Amygdala (tissue), 56 donors: ENCODE results near the gene BBX.

Source experiments
- DNase-seq, 56 donors: peaks; one replicate each; lab custom pipeline; 2025; lab: John Stamatoyannopoulos, UW

BBX gene

DNA sequence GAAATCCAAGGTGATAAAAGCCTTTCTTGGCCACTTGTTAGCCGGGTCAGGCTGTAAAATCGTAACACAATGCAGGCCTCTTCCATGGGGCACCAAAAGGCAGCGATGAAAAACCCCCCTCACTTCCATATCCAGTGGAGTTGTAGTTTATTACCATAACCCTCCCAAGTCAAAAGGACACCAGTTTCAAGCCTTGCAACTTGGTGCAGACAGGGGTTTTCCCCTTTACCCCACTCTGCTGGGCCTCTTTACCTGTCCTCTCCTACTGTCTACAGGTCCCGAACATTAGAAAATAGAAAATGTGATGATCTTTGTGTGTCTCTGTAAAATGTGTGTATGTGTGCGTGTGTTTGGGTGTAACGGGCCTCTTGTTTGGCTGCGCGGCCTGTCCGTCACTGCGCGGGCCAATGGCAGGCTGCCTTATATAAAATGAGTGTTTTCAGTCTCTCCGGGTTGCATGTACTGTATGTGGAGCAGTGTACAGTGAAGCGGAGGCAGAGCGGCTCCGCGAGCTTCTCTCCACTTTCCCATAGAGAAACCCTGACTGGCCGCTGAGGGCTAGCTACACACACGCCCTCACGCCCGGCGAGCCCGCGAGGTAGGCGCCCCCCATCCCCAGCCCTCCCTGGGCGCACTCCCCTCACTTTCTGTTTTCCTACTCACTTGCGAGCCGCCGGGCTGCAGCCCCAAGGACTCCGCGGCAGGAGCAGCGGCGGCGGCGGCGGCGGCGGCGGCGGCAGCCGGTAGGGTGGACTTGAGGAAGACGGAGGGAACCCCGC lies at the start of gene BBX:
TSS of gene BBX (plus strand) at position 453 of the 779 bp plus-strand sequence. CDS start 187,499 bp downstream, outside the sequence.
- peak; percentile 55 to 98 (median 88) for DNase-seq

DNA sequence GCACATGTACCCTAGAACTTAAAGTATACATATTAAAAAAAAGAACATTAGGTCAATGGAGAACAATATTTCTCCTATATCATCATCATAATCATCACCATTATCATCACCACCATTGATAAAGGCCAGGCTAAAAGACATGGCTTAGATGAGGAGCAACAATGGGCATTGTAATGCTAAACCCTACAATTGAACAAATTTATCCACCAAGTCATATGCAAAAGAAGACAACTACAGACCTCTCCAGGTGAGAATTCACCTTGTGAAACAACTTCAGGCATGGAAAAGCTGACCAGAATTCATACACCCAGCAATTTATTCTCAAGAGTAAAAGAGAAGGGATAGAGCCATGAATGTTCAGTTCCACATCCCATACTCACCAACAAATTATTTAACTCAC lies 46.3 kb upstream of the BBX start:
- DNase-seq = no peak

DNA sequence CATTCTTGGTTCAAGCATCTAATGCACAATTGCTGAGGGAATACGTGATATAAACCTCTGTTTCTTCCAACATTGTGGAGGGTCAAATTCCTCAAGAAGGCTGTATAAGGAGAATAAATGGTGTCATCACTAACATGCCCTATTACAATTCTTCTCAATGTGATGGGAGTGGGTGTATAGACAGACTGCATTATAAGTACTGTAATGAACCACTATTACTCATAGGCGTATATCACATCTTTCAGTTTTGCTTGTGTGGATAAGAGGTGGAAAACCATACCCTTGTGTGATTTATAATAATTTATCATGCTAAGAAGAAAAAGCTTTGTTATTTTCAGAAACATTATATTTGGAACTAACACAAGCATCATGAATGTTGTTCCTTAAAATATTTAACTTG lies 35.3 kb upstream of the BBX start:
- DNase-seq = no peak

DNA sequence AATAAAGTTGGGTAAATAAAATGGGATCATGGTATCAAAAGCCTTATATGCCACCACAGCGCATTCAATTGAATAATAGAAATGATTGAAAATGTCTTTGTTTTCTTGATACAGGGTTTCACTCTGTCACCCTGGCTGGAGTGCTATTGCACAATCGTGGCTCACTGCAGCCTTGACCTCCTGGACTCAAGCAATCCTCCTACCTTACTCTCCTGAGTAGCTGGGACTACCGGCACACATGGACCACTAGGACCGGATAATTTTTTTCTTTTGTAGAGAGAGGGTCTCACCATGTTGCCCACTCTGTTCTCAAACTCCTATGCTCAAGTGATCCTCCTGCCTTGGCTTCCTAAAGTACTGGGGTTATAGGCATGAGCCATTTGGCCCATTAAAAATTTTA lies 33.8 kb upstream of the BBX start:
- DNase-seq = no peak

DNA sequence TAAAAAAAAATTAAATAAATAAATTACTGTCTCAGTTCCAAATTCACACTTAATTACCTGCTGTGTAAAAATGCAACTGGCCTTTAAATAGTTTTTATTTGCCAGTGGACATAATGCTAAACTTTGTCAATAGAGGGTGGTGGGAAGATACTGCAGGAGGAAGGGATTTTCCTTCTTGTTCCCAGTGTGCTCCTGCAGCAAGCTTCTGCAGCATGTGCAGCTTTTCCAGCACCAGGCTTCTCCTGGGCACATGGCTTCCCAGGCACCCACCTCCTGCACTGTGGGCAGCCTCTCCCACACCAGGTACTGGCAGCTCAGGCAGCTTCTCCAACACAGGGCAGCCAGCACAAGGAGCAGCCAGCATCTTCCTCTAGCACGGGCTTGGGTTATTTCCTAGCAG lies 29.6 kb upstream of the BBX start:
- peak in 1 of 56 donors; percentile 0 for DNase-seq

DNA sequence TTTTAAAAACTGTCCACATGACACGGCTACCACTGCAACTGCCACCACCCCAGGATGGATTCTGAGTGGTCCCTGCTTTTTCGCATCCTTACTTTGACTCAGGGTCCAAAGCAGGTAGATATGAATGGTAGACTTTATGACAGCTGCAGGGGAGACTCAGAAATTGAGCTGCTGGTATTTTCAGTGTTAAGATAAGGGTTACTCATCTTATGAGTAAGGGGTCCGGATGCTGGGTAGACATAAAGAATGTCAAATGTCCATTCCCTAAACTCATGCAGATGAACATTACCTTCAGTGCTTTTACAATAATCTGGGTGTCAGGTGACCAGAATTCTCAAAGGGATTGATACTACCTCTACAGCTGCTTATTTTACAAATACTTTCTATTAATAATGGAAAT lies 25.9 kb upstream of the BBX start:
- no peak for DNase-seq

DNA sequence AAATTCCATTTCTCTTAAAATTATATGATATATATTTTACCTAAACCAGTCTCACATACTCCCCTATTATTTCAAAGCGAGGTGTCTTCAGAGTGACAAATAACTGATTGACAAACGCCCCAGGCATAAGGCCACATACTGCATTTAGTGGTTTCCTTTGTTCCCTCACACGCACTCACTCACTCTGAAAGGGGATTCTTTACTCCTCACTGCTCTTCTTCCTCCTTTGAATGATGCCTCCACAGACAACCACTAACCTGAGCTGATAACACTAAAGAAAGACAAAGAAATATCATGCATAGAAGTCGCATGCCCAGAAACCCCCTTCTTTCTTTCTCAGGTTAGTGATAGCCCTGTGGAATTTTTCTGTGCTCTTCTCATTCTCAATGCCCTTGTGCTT lies 24.1 kb upstream of the BBX start:
- DNase-seq = no peak

DNA sequence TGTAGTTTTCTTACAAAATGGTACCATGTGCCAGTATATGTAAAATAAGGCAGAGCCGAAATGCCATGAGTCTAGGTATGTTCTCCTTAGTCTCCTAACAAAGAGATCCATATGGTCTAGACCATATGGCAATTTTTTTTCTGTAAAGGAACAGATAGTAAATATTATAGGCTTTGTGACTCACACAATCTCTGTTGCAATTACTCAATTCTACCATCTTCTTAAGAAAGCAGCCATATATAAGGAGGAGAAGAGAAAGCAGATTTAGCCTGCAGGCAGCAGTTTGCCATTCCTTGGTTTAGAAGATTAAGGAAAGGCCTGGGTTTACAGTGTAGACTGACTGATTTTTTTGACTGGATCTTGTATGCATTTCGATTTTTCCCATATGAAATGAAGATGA lies 16.3 kb upstream of the BBX start:
- DNase-seq = no peak

DNA sequence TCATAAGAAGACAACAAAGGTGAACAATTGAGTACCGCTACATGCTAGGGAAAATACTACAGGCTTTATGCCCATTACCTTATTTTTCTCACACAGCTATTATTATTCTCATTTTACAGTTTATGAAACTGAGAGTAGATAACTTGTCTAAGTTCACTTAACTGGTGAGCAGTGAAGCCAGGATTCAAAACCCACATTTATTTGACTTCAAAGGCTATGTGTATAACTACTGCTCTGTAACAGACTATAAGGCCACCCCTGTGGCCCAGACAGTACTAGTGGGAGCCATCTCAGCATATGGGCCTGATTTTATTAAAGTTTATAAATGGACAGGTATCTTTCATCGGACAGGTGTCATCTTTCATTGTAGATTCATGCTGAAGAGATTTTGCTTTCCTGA lies 14.4 kb upstream of the BBX start:
- no peak for DNase-seq

DNA sequence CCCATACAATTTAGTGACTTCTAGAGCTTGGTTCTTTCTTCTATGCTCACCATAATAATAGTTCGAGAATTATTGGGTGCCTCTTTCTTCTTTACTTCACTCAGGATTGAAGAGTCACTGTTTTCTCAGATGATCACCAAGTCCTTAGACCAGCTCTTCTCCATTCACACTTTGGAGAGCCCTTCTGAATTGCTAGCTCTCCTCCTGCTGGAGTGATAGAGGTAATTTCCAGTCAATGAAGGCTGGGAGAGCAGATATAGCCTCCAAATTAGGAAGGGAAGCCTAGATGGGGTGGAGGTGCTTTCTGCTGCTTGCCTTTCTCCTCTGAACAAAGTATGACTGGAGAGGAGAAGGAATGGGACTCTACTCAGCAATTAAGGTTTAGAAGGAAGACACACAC lies 10.7 kb upstream of the BBX start:
- DNase-seq = no peak

DNA sequence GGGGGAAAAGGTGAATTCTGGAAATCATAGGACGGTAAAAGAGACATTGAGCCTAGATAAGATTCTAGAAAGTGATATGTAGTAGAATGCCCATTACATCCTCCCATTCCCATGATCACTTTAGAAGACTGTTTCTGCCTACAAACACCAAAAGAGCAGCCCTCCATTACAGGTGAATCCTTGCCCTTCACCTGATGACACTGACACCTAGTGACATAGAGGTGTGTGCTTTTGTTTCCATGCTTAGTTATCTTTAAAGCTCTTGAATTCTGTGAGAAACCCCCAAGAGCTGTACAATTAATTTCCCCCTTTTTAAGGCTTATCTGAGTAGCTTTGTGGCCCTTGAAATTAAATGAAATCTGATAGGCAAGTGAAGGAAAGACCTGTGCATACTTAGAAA lies 8.3 kb upstream of the BBX start:
- DNase-seq = no peak

DNA sequence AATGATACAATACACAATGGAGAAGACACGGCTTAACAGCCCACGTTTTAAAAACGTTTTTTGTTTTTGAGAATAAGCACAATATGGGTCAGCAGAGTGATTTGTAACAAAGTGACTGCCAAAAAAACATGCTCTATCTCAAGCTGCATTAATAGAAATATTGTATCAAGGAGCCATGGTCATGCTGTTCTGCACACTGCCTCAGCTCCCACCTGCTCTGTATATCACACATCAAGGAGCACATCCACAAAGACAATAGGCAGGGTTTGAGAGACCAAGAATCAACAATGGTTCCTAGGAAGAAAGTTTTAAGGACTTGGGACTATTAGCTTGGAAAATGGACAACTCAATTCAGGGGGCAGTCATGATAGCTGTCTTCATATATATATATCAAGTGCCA lies 6.3 kb upstream of the BBX start:
- no peak for DNase-seq

DNA sequence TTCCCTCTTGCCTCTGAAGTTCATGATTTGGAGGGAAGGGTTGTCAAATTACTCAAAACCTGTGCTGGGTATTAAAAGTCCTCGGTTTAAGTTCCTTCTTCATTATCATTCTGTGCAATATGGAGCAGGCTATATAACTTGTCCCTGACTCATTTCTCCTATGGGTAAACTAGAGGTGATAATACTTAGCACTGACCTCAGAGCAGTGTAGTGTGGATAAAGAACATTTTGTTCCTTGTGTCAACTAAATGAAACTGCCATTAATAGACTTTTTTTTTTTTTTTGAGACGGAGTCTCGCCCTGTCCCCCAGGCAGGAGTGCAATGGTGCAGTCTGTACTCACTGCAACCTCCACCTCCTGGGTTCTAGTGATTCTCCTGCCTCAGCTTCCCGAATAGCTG lies 2.2 kb upstream of the BBX start:
- no peak for DNase-seq

DNA sequence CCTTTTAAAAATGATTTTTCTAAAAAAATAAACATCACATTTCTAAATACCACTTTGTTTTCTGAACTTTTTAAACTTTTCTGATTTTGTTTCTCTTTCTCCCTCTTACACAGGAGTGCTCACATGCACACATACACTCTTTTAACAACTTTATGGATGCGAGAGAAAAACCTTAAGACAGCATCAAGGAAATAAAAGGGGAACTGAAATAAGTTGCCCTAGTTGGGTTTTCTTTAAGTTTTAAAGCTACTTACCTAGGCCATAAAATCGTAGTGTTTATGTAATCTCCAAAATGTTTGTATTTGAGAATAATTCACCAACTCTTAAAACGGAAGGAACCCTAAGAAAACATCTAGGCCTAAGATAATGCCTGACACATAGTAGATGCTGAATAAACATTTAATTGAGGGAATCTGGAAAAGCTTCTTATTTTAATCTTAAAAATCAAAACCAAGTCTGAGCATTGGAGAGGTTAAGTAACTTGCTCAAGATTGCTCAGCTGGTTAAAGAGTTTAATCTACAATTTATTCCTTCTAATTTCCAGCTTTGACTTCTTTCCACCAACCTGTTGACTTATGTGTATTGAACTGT lies 1.2 kb upstream of the BBX start:
- no peak for DNase-seq

DNA sequence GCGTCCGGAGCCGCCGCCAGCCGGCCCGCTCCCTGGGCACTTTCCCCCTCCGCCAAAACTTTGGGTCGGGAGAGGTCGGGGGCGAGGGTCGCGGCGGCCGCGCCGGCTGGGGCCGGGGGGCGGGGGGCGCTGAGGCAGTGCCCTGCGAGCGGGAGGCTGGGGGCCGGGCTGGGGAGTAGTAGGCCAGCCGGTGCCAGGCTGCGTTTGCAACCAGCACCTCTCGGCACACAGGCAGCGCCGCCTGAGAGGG lies 452 bp downstream of the BBX start:
- DNase-seq = peak in 27 of 56 donors; percentile 30 to 80 (median 59)

DNA sequence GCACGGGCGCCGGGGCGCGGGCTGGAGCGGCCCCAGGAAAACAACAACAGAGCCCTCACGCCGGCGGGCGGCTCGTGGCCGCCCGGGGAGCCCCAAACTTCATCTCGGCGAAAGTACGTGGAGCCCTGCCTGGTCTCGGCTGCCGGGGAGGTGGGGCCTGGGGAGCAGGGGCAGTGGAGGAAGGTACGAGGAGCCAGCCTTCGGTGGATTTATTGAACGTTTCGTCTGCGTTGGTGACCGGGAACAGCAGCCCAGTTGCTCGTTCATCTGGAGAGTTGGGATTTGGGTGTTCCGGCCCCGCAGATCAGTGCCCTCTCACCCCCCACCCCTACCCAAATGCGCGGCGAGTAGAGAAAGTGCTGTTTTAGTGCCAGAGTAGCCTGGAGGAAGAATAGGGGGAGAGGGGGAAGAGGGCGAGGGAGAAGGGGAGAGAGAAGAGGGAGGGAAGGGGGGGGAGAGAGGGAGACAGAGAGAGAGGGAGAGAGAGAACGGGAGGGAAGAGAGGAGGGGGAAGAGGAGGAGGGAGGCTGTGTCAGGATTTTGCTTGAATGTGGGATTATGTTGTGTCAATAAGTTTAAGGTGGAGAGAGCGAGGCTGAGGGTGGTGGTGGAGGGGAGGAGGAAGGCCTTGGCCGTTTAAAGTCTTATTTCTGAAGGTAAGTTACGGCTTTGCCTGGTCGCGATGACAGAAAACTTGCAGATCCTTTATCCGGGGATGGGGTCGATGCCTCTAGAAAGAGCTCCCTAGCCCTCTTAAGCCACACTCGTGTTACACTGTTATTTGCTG lies 970 bp downstream of the BBX start:
- peak in 46 of 56 donors; percentile 22 to 82 (median 52) for DNase-seq

DNA sequence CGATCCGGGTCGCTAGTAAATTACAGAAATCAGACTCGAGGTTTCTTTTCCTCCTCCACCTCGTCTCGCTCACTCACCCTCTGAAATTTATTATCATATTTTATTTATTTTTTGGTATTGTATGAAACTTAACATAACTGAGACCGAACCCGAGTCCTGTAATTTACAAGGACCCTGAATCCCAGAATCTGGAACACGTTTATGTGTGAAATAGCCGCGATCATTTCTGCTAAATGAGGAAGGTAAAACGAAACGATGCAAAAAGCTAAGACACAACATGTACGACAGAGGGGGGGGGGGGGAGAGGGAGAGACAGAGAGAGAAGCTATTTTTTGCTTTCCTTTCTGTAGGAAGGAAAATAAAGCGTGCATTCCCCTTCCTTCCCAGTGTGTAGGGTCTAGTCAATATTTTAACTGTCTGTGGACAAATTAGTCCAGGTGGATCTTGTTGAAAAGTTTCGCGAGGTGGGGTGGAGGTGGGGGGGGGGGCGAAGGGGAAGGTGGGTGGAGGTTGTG lies 1.6 kb downstream of the BBX start:
- peak in 9 of 56 donors; percentile 13 to 62 (median 34) for DNase-seq

DNA sequence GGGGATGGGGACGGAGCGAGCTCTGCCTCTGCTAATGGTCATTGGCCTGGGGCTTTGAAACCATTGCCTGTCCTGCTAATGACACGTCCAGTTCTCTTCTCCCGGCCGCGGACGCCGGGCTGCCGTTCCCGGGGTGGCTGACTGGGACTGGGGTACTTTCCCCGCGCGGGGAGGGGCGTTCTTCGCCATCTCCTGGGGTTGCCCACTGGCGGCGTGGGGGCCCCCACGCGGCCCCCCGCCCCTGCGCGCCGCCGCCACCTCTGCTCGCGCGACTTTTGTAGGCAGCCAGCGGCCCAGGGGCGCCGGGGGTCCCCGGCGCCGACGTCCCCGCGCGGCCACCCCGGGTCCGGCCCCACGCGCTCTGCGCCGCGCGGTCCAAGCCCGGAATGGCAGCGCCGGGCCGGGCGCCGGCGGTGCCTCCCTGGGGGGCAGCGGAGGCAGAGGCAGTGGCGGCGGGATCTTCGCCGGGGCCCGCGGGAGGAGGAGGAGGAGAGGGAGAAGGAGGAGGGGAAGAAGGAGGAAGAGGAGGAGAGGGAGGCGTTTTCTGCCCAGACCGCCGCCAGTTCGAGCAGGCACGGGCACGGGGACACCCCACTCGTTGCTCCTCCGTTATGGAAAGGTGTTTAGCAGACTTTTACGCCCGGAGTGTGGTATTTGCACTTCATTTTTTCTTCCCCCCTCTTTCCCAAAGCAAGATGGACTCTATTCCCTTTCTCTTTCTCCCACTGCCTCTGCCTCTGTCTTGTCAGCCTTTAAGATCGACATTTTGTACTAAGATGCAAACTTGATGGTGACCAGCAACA lies 2.3 kb downstream of the BBX start:
- DNase-seq = peak in 48 of 56 donors; percentile 2 to 65 (median 28)

DNA sequence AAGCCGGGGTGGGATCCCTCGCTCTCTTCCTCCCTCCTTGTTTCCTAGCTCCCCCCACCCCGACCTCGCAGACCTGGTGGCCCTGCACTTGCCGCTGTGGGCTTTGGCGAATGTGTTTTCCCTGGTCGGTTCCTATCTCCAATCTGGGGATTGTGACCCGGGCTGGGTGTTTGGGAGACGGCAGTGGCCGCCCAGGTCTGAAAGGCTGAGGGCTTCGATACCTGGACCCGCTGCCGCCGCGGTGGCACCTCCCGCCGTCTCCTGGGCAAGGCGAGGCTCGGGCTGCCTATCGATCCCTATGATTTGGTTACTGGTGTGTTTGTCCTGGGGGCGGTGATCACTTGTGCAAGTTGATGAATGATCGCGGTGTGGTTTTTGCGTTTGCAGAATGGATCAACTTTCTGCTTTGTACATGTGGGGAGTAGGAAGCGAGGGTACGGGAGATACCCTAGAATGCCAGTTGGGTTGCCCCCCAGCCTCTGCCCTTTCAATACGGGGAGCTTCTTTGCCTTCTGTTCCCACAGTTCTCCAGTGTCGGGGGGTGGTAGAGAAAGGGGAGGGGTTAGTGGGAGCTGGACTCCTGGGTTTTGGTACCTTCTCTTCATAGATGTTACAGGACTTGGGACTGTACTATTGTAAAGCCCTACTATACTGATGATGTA lies 3.0 kb downstream of the BBX start:
- DNase-seq = peak in 32 of 56 donors; percentile 1 to 54 (median 17)

DNA sequence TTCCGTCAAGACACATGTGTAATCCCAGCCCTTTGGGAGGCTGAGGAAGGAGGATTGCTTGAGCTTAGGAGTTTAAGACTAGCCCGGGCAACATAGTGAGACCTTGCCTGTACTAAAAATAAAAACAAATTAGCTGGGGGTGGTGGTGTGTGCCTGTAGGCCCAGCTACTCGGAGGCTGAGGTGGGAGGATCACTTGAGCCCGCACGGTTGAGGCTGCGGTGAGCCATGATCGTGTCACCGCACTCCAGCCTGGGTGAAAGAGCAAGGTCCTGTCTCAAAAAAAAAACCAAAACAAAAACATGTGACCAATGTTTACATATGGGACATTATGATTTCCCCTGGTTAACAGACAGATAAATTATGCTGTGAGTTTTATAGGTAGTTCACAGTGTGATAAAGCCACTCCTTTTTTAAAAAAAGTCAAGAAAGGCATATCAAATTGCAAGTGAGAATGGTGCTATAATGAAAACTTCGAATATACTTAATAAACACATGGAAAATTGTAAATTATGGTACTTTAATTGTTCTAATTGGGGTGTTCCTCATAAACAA lies 9.2 kb downstream of the BBX start:
- no peak for DNase-seq
